GM12878 (cell line): ENCODE results near the gene BAG3. TPM values are rescaled to one million over a fixed set of nuclear protein-coding genes. Genes with fewer than 3 reads are reported as not detected.

Experiments used
- CREM ChIP-seq: IDR thresholded peaks from 2 replicates; pipeline ENCODE4 v1.6.1; 2014; ENCODE audit warnings: antibody characterized with exemption, low read depth
- EED ChIP-seq: sonication (generic); IDR thresholded peaks from 2 replicates; pipeline ENCODE4 v1.6.1; 2016; ENCODE audit warnings: antibody characterized with exemption, low read depth
- IRF3 ChIP-seq: fragments of 450-650 bp; IDR thresholded peaks from 2 replicates; pipeline ENCODE4 v1.6.1; 2014; ENCODE audit warnings: mild to moderate bottlenecking
- JUNB ChIP-seq: IDR thresholded peaks from 2 replicates; pipeline ENCODE4 v1.6.1; 2016; ENCODE audit warnings: antibody characterized with exemption, mild to moderate bottlenecking
- MTA2 ChIP-seq: fragments of 450-650 bp; IDR thresholded peaks from 2 replicates; pipeline ENCODE4 v1.6.1; 2016; ENCODE audit warnings: low read depth, mild to moderate bottlenecking, moderate library complexity
- PBX3 ChIP-seq: IDR thresholded peaks from 2 replicates; pipeline ENCODE4 v1.6.1; 2011; ENCODE audit warnings: mild to moderate bottlenecking, low read depth, low read length, moderate library complexity; ENCODE audit not compliant: insufficient replicate concordance
- RELA ChIP-seq: fragments of 450-650 bp; IDR thresholded peaks from 2 replicates; pipeline ENCODE4 v1.8.0; 2014; ENCODE audit warnings: borderline replicate concordance; ENCODE audit not compliant: partially characterized antibody
- RELB ChIP-seq: fragments of 450-650 bp; IDR thresholded peaks from 2 replicates; pipeline ENCODE4 v1.6.1; 2017; ENCODE audit warnings: low read depth, mild to moderate bottlenecking, moderate library complexity
- SKIL ChIP-seq: fragments of 450-650 bp; IDR thresholded peaks from 2 replicates; pipeline ENCODE4 v1.6.1; 2017; ENCODE audit warnings: mild to moderate bottlenecking, low read depth, inconsistent platforms; ENCODE audit not compliant: poor library complexity, severe bottlenecking
- SMAD1 ChIP-seq: fragments of 450-650 bp; IDR thresholded peaks from 2 replicates; pipeline ENCODE4 v1.6.1; 2018; ENCODE audit warnings: mild to moderate bottlenecking, low read depth; ENCODE audit not compliant: partially characterized antibody
- SMARCA5 ChIP-seq: fragments of 450-650 bp; IDR thresholded peaks from 2 replicates; pipeline ENCODE4 v1.6.1; 2017; ENCODE audit warnings: mild to moderate bottlenecking
- SRF ChIP-seq, 2 experiments: IDR thresholded peaks; 2 replicates each; pipeline ENCODE4 v1.6.1; 2011; ENCODE audit warnings: low read depth in 2 of 2, low read length in 2 of 2, mild to moderate bottlenecking in 1 of 2, moderate library complexity in 1 of 2
- YY1 ChIP-seq: IDR thresholded peaks from 2 replicates; pipeline ENCODE4 v1.6.1; 2011; ENCODE audit warnings: low read depth, mild to moderate bottlenecking, low read length
- polyA plus RNA-seq, 11 experiments: library from polyadenylated mRNA; depleted of rRNA in 4 of 11; unstranded in 6 of 11; stranded (reverse) in 5 of 11; fragments of >200 nt; fragmentation: Nextera tagmentation in 4 of 11; fragmentation: Illumina TruSeq in 1 of 11; extraction: Ambion mirVana in 4 of 11; extraction: Trizol in 1 of 11; gene quantifications; 1 replicate in 1 of 11; 2 replicates in 10 of 11; pipeline versions ENCODE4 v1.2.1 to v1.2.3, GENCODE V29; 2011 to 2016; ENCODE audit warnings: inconsistent platforms in 2 of 11, missing spikeins in 2 of 11, low read depth in 1 of 11
- total RNA-seq, 4 experiments: library from RNA; depleted of rRNA in 3 of 4; stranded (reverse); fragments of >200 nt in 3 of 4; fragmentation: Illumina TruSeq in 1 of 4; extraction: Trizol in 1 of 4; gene quantifications; 2 replicates each; pipeline versions ENCODE4 v1.2.1 to v1.2.3, GENCODE V29; 2013 to 2021

The BAG3 gene
- total and polyA plus RNA-seq, 10 of the 15 experiments (the other 5 are each of a cell fraction or from before 2014, with no cell fraction given) = 0.71 to 14.1 (median 4.3) TPM

GRCh38 chr10:119686465-119687191 lies 35.4 kb downstream of the BAG3 start (continued):
- TF ChIP-seq SRF (IDR thresholded peaks at IDR 0.05; ENCODE audit: low read depth in 2 of 2, low read length in 2 of 2) = 0 out of 4 replicates have a peak, but pooled peaks of 1 of the 2 experiments have one; percentile 15
- peak; percentile 5 for TF ChIP-seq RELA
- TF ChIP-seq JUNB = peak; percentile 41
- 0 out of 2 replicates have a peak, but pooled peaks have one; percentile 28 for TF ChIP-seq IRF3
- TF ChIP-seq EED = peak; percentile 69; the same call in 1 of the 2 replicates
- no peak for TF ChIP-seq PBX3
- peak; percentile 79 for TF ChIP-seq SMARCA5
- 0 out of 2 replicates have a peak, but pooled peaks have one; percentile 32 for TF ChIP-seq RELB
- peak; percentile 18; the same call in 1 of the 2 replicates for TF ChIP-seq CREM
- 0 out of 2 replicates have a peak, but pooled peaks have one; percentile 12 for TF ChIP-seq MTA2
- TF ChIP-seq SKIL = peak; percentile 53
- no peak for TF ChIP-seq SMAD1
- TF ChIP-seq YY1 = peak; percentile 72
